ENCODE measurements around the gene CIT.

CIT gene

DNA sequence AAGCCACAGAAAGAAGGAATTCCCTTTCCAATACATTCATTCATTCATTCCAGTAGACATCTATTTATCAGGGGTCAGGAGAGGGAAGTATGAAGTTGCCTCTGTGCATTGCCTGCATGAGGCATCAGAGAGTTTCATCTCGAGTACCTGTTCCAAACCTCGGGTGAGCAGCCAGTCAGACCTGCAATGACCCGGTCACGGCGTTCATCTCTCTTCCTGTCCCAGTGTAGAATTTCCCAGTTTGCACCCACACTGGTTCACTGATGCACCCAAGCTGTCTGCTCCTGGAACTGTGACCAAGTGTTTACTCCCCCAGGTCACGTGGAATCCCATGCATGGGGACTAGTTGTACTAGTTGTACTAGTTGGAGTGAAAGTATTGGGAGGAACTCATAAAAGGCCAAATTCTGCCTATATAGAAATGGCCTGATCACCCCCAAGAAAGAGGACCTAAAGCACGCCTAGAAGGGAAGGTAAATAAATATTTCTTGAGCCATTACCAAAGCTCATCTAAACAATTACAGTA is 231.5 kb downstream of the CIT start:
- DNase-seq (ENCODE audit: low read depth) = no peak

DNA sequence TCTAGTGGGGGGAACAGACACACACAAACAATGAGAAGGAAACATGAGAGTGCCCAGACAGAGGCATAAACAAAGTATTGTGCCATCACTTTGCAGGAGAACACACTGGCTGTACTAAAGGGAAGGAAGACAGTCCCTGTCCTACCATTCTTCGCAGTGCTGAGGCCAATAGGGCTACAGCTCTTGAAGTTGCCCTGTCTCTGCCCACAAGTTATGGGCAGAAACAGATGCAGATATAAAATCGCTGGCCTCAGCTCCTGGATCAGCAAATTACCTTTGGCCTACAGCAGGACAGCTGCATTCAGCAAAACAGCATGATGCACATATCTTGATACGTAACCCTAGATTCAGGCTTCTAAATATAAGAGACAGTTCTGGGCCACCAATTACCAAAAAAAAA is 232.2 kb downstream of the CIT start:
- no peak for DNase-seq (ENCODE audit: low read depth)

DNA sequence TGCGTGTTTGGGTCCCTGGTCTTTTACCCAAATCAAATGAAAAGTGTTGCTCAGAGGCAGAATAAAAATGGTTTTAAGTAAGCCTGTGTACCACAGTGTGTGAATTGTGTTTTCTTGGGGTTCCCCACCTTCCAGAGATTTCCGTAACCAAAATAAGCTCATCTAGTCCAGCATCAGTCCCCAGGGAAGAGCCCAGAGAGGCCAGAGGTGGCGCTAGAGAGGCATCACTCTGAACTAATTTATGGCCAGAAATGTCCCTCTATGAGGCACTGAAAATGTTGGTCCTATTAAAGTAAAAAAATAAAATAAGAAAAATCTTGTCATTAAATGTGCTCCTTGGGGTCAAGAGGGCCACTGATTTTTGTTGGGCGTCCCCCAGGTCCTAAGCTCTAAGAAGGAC is 234.1 kb downstream of the CIT start:
- no peak for DNase-seq (ENCODE audit: low read depth)
